ENCODE data around the gene HSD11B1L.

HSD11B1L gene, protein sequence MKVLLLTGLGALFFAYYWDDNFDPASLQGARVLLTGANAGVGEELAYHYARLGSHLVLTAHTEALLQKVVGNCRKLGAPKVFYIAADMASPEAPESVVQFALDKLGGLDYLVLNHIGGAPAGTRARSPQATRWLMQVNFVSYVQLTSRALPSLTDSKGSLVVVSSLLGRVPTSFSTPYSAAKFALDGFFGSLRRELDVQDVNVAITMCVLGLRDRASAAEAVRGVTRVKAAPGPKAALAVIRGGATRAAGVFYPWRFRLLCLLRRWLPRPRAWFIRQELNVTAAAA

DNA sequence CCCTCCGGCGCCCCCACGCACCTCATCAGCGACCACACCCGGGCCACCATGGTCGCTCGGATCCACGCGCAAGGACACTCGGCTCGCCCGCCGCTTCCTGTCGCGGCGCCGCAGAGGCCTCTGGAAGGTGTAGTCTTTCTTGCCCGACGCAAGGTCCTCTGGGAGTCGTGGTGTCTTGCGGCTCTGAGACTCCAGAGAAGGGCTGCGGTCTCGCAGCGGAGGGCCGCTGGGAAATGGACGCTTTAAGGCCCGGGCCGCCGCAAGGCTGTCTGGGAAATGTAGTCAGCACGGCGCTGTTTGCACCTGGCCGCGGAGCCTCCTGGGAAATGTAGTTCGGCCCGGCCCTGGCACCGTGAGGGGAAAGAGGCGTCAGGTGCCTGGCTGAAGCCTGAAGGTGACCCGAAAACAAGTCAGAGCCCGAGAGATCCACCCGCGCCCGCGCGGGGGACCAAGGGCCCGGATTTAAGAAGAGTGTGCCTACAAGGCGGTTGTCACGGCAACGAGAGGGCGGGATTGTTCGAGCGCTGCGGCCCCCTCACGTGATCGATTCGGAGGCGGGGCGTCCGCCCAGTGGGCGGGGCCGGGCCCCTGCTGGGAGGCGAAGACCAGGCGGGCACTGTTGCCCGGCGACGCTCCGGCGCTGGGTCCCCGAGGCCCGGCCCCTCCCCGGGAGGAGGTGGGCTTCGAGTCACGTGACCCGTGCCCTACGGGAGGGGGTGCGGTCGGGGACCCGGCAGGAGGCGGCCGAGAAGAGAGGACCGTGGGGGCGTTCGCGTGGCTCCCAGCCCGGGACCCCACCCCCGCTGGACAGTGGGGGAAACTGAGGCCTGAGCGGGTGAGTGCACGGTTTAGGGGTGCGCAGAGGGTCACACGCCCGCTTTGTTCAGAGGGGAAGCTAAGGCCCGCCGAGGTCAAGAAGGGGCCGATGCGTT, at the start of gene HSD11B1L, which contains the start of gene MICOS13:
HSD11B1L (plus strand) TSS at position 591 of the 932 bp plus-strand sequence. CDS start 3,806 bp downstream, outside the sequence.
MICOS13 (minus strand) TSS at position 80 of the 932 bp plus-strand sequence; CDS start at position 50, 30 bp downstream.
- ChIA-PET CTCF (no interaction called here), POLR2A (no interaction called here)
- DNase-seq (ENCODE audit: extremely low spot score): peak; percentile 96
- TF ChIP-seq, protein P1, sequence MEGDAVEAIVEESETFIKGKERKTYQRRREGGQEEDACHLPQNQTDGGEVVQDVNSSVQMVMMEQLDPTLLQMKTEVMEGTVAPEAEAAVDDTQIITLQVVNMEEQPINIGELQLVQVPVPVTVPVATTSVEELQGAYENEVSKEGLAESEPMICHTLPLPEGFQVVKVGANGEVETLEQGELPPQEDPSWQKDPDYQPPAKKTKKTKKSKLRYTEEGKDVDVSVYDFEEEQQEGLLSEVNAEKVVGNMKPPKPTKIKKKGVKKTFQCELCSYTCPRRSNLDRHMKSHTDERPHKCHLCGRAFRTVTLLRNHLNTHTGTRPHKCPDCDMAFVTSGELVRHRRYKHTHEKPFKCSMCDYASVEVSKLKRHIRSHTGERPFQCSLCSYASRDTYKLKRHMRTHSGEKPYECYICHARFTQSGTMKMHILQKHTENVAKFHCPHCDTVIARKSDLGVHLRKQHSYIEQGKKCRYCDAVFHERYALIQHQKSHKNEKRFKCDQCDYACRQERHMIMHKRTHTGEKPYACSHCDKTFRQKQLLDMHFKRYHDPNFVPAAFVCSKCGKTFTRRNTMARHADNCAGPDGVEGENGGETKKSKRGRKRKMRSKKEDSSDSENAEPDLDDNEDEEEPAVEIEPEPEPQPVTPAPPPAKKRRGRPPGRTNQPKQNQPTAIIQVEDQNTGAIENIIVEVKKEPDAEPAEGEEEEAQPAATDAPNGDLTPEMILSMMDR (IDR thresholded peaks at IDR 0.05; ENCODE audit: control extremely low read depth, extremely low read depth, low read depth, missing control alignments): no peak

GRCh38 chr19:5631567-5632240, 49.1 kb upstream of the HSD11B1L start:
- POLR2A ChIA-PET: no interaction called here
- CTCF ChIA-PET: no interaction called here
- DNase-seq (ENCODE audit: extremely low spot score): no peak
- TF ChIP-seq, protein P1 (IDR thresholded peaks at IDR 0.05; ENCODE audit: control extremely low read depth, extremely low read depth, low read depth, missing control alignments): no peak

DNA sequence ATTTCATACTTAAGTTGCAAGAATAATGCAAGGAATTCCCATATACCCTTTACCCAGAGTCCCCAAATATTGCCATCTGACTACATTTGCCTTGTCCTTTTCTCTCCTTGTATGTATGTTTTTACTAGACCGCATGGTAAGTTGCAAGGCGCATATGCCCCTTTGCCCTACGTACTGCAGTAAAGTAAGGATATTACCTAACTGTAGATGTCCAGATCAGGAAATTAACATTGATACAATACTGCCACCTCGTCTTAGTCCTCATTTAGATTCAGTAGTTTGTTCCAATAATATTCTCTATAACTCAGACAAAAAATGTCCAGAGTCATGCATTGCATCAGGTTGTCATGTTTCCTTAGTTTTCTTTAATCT, 48.6 kb upstream of the HSD11B1L start:
- ChIA-PET CTCF (no interaction called here), POLR2A (no interaction called here)
- TF ChIP-seq, protein P1 (IDR thresholded peaks at IDR 0.05; ENCODE audit: control extremely low read depth, extremely low read depth, low read depth, missing control alignments): no peak
- DNase-seq (ENCODE audit: extremely low spot score): no peak

- POLR2A ChIA-PET: interaction anchor here (0.6 kb wide), 1 partner anchor 28 kb away, joined by 10 read pairs; no protein-coding TSS in a partner anchor
Observed at GRCh38 chr19:5632657-5633056, 48.2 kb upstream of the HSD11B1L start.

DNA sequence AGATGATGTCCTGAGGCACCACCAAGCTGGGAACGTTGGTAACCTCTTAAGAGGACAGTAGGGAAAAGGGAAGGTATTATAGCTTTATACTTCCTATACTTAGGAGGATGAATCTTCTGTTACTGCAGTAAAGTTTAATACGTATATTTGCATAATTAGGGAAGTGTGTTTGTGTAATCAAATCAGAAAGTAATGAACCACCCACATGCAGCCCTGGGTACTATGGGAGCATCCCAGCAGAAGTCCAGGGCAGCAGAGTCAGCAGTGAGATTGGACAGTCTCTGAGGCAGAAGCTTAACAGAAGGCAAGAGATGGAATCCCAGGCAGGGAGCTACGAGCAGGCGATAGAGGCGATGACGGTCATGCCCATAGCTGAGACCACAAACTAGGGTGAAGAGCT, 45.4 kb upstream of the HSD11B1L start:
- no peak for DNase-seq (ENCODE audit: extremely low spot score)
- TF ChIP-seq, protein P1 (IDR thresholded peaks at IDR 0.05; ENCODE audit: control extremely low read depth, extremely low read depth, low read depth, missing control alignments): no peak
- POLR2A ChIA-PET: interaction anchor here (1.1 kb wide), 1 partner anchor 13 kb away, joined by 3 read pairs; the partner anchor contains the start of genes SAFB and SAFB2
- CTCF ChIA-PET: interaction anchor here (1.1 to 1.5 kb wide), 3 partner anchors 10 to 169 kb away, joined by 3 to 8 read pairs (median 3); no protein-coding TSS in a partner anchor

More at GRCh38 chr19:5632657-5633056, 48.2 kb upstream of the HSD11B1L start:
- TF ChIP-seq, protein P1 (IDR thresholded peaks at IDR 0.05; ENCODE audit: control extremely low read depth, extremely low read depth, low read depth, missing control alignments): no peak
- CTCF ChIA-PET: interaction anchor here (1.9 kb wide), 1 partner anchor 28 kb away, joined by 4 read pairs; no protein-coding TSS in a partner anchor
- DNase-seq (ENCODE audit: extremely low spot score): no peak

- TF ChIP-seq, protein P1 (IDR thresholded peaks at IDR 0.05; ENCODE audit: control extremely low read depth, extremely low read depth, low read depth, missing control alignments): no peak
- no peak for DNase-seq (ENCODE audit: extremely low spot score)
- ChIA-PET POLR2A (interaction anchor here (0.6 kb wide), 1 partner anchor 102 kb away, joined by 6 read pairs; no protein-coding TSS in a partner anchor), CTCF (interaction anchor here (1.5 kb wide), 1 partner anchor 9 kb away, joined by 3 read pairs; no protein-coding TSS in a partner anchor)
Observed at GRCh38 chr19:5637971-5638370, 42.9 kb upstream of the HSD11B1L start.

All from GM10248 (cell line).